HL-60/S4 (cell line): Measurements from ENCODE around the gene DAPK1.

ENCODE experiments used
- in situ Hi-C: fragments of 300-500 bp; cut with MboI; formaldehyde crosslinking; loops from 2 replicates; pipeline ENCODE4 v1.14.3; 2022; ENCODE audit warnings: low sequenced_read_pairs

DAPK1 gene

DNA sequence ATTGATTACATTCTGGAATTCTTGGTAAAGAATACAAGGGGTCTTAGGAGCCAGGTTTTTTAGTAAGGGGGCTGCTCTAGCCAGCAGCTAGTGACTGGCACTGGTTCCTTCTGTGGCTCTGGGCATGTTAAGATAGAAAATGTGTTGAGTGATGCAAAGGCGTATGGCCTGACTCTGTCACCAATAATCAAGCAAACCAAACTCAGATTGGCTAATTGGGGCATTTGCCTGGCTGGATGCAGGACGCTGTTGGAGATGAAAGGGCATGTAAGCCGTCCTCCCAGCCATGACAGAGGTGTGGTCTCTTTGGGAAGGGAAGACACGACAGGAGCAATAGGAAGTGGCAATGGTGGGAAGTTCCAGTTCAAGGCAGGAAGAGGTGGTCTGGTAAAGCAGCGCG is 140.6 kb downstream of the DAPK1 start:
- in situ Hi-C loops, result no loop called here

DNA sequence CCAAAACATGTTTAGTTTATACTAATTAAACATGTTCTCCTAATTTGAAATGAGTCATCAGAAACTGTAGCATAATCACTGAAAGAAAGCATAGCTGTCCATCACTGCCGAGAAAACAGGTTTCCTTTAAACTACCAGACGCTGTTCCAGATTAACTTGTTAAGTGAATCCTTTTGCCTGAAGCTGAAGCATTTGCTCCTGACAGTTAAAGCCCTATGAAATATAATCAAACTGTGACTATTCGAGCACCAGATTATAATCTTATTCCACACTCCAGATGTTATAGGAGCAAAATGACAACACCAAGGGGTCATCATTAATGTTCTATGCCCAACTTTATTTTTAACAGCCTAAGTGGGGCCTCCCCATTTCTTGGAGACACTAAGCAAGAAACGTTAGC is 142.3 kb downstream of the DAPK1 start:
- in situ Hi-C loops, result no loop called here

DNA sequence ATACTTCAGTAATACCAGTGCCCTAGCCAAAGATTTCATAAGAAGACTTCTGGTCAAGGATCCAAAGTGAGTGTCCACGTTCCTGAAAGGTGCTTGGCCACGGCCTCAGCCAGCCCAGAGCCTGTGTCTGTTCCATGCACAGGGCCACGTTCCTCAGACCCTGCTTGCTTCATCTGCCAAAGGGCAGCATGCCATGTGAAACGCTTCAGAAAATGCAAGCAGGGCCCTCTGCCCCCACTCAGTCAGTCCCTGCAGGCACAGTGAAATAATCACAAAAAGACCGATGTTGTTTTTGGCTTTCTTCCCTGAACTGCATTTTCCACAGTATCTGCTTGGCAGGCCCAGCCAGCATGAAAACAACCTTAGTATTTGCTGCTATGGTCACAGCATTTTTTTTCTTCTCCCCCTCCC is 142.7 kb downstream of the DAPK1 start:
- in situ Hi-C loops, result no loop called here

DNA sequence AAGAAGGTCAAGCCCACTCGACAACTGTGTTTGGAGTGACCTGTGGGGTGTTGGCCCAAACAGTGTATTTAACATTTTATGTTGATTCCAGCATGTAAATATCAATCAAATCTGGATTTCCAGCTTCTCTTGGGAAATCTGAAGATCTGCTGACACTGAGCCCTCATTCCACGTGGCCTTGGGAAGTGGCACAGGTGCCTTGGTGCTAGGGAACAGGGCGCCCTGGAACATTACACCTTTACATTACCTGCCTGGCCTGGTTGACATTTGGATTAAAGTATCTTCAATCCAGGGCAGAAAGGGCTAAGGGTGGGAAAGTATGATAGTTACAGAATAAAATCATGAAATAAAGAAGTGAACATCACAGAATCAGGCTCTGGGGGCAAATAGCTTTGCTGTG is 143.4 kb downstream of the DAPK1 start:
- in situ Hi-C loops, result no loop called here

DNA sequence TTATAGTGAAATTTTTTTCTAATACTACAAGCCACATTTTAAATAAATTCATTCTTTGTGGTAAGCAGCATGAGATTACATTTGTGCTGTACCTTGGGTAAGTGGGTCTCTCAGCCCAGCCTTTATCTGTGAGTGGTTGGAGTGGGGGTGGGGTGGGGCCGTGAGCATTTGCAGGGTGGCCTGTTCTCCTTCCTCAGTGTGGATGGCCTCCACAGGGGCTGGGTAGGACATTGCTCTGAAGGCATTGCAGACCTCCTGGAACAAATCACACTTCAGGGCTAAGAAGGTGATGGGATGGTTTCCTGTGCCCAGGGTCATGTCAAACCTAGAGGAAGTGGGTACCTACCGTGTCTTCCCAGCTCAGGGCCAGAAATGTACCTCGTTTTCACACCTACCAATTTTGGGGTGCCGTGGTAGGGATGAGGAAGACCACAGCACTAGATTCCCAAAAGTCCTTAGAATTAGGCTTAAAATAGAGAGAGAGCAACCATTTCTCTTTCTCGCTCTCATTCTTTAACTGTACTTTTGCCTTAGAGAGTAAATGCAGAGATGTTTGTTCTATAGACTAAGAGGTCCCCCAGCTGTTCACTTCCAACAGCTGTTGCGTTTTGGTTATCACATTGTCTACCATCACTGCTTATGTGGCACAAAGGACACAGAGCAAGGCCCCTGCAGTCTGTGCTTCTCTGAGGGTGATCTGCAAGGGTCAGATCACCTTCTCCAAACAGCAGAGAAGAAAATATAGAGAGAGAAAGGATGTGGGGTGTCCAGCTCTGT is 144.9 kb downstream of the DAPK1 start:
- in situ Hi-C loops, result no loop called here

DNA sequence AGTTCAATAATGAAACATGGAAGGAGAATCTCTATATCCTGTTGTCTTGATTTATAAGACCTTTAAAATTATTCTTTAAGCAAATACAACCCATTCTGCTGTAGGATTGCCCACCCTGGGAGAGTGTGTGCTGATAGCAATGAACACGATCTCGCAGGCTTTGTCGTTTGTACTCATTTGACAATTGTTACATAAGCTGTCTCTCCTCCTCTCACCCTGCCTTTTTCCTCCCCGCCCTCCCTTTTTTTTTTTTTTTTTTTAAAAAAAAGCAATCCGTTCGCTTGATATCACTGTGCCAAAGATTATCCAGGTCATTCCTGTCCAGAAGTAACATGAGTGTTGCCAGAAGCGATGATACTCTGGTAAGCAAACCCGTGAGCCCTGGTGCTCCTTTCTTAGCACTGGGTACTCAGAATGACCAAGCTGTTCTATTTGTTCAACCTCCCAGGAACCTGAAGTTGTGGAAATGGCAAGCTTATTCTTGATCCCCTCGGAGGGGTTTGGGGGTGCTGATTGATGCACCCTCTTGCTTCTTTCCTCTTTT is 145.5 kb downstream of the DAPK1 start:
- in situ Hi-C loops, result no loop called here

DNA sequence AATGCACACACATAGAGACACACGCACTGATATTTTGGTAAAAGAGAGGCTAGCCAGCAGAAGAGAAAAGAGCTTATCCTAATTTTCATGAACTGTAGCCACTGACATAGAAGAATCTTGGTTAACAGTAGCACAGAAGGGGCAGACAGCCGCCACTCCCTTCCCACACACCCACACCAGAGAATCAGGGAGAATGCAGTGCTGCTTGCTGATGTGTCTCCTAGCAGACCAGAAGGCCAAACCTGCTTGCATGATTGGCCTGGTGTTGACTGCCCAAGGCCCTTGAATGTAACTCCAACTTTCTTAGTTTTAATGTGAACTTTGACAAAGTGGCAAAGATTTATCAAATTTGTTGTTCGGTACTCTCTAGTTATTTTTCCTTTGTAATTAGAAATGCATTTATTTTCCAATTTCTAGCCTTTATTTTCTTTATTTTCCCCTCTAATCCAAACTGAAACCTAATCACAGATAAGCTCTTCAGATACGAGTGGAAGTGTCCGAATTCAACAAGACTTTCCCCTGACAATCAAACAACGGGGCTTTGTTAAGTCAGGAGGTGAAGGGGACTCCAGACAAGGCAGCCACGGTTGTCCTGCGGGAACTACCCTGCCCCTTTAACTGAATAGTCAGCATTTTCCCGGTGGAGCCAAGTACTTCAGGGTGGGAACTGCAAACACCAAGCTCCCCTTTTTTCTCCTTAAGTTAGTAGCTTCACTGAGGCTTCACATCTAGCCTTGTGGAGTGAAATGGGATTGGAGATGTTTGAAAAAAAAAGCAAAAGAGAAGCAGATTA is 146.3 kb downstream of the DAPK1 start:
- in situ Hi-C loops, result no loop called here

DNA sequence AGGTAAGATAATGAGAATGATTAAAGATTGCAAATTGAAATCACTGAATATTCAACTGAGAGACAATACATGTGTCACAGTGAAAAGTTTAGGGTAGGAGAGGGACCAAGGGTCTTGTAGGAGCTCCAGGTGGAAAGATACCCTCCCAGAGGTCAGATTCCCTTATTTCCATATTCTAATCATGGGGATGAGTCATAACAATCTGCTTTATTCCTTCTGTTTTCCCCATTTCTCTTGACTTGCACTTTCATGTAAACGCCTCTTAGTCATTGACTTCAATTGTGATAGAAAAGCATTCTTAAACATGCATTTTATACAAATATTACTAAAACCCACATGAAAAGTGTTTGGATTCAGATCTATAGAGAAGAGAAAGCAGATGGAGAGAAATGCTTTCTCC is 147.0 kb downstream of the DAPK1 start:
- in situ Hi-C loops, result no loop called here

DNA sequence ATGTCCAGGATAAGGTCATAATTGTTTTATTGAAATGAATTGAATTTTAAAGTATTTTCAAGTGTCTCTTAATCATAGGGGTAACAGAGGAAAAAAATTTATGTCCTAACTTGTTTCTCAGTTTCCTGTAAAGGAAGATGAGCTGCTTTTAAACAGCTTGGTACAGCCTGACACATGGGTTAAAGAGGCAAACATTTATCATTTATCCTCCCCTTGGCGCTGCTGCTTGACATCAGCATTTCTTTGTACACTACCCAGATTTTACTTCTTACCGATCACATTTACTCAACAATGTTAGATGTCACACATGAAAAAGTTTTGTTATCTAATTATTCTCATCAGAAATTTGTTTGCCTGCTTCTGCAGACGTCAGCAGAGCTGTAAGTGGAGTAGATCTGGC is 148.9 kb downstream of the DAPK1 start:
- in situ Hi-C loops, result no loop called here

DNA sequence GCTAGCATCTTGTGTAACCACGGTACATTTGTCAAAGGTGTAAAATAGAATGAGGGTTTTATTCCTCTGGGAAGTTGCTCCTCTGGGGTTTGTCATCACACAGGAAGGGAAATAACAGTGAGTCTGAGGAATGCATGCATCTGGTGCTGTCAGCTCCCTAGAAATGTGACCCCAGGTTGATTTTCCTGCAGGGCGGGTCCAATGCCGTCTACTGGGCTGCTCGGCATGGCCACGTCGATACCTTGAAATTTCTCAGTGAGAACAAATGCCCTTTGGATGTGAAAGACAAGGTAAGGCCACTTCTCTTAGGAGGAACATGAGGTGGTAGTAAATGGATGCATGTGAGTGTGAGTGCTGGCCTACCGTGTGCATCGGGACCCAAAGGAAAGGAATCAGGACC is 149.4 kb downstream of the DAPK1 start:
- in situ Hi-C loops, result no loop called here

DNA sequence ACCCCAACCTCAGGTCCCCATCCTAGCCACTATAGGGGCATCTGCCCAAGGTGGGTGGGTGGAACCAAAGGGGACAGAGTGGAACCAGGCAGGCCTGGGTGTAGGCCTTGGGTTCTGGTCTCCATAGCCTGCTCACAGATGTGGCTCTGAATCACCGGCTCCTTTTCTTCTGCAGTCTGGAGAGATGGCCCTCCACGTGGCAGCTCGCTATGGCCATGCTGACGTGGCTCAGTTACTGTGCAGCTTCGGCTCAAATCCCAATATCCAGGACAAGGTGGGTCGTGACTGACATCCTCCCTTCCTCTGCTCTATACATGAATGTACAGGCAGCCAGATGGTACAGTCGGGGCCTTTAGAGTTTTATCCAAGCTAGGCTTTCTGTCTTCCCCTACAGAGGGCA is 150.9 kb downstream of the DAPK1 start:
- in situ Hi-C loops, result no loop called here

DNA sequence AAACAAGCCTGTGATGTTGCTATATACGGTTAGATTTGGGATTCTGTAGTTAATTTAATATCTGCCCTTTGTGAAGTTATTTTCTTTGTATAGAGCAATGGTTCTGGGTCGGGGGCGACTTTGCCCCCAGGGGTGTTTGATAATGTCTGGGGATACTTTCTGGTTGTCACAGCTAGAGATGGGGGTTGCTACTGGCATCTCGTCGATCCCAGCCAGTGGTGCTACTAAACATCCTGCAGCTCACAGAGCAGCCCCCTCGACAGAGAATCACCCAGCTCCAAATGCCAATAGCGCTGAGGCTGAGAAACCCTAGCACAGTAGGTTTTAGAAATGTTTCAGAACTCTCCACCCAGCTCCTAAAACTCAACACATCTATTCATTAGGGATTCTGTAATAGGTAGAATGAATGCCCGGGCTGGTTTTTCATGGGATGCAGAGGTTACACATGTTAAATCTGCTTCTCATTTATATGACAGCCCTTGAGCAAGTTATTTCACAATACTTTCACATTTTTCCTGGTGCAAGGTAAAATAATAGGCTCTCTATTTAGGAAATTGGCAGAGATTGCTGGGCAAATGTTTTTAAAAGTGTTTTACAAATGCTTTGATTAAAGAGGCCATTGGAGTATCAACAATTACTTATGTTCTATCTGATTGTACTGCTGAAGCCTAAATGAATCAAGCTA is 153.1 kb downstream of the DAPK1 start:
- in situ Hi-C loops, result no loop called here

DNA sequence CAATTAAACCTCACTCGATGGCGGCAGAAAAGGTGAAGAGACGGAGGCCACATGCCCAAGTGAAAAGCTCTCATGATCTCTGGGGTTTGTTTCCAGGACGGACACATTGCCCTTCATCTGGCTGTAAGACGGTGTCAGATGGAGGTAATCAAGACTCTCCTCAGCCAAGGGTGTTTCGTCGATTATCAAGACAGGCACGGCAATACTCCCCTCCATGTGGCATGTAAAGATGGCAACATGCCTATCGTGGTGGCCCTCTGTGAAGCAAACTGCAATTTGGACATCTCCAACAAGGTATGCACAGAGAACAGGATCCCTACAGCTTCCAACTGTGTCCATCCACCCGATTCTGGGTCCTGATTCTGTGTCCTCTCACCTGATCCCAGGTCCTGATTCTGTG is 153.8 kb downstream of the DAPK1 start:
- in situ Hi-C loops, result no loop called here

DNA sequence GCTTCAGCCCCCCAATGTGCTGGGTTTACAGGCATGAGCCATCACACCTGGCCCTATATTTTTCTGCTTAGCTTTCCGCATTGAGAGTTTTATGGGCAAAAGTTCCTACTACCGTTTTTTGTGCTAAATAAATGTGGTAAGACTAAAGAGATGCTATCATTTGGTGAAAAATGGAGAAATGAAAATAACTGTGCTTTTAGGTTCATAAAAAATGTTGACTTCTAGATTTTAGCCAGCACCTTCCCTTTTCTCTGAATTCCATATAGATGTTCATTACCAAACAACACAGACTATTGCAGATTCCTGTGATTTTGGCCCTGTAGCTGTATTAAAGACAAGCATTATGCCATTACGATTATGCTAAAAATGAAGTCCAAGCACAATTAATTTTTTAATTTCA is 156.3 kb downstream of the DAPK1 start:
- in situ Hi-C loops, result no loop called here

DNA sequence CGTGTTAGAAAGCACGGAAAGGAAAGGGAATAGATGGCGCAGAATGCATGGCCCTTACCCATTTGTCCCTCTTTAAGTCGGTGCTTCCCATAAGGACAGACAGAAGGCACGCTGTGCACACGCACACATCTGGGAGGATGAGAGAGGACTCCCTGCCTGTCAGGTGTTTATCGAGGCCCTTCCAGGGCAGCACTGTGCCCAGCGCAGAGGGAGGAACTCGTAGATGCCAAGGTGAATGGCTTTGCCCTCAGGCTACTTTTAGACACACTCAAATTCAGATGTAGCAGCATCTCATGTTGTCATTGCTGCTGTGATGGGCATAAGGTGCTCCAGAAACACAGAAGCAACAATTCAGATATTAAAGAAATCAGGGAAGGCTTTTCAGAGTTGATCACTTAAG is 158.1 kb downstream of the DAPK1 start:
- in situ Hi-C loops, result no loop called here

DNA sequence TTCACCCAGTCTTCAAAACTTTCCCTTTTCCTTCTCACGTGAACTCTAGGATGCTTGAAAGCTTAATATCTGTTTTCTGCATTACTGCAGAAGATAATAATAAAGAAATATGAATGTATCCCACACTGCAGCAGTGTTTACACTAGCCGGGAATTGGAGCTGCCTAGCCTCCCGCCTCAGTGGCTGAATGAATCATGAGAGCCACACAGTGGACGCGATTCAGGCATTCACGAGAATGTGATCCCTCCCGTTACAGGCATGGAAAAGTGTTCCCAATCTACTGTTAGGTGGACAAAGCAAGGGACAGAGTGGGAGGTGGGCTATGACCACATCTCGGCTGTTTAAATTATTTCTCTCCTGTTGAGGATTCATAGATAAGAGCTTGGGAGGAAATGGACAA is 158.8 kb downstream of the DAPK1 start:
- in situ Hi-C loops, result no loop called here

DNA sequence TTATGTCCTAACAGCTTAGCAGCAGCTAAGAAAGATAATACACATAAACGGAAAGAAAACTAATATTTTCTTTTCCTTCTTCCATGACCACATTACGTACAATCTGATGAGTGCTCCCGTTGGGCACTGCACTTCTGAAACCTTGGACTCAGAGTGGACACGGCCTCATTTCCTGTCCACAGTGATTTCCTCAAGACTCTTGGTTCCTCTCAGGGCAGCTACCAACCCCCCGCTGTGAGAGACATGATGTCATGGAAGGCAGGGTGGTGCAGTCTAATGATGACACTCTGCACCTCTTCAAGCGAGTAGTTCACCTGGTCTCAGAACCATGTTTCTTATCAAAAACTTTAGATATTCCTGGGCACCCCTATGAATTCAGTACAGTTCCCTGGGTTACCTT is 159.5 kb downstream of the DAPK1 start:
- in situ Hi-C loops, result no loop called here

DNA sequence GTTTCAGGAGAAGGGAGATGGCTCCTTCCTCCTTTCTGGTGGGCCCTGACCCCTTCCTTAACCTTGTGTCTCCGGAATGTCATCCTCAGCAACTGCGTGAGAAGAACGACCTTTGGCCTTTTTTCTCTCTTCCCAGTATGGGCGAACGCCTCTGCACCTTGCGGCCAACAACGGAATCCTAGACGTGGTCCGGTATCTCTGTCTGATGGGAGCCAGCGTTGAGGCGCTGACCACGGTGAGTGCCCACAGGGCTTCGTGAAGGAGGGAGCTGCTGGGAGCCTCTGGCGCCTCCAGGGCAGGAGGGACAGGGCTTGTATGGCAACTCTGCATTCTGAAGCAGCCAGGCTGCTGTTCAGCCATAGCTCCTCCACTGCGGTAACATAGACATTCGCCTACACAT is 160.2 kb downstream of the DAPK1 start:
- in situ Hi-C loops, result no loop called here

DNA sequence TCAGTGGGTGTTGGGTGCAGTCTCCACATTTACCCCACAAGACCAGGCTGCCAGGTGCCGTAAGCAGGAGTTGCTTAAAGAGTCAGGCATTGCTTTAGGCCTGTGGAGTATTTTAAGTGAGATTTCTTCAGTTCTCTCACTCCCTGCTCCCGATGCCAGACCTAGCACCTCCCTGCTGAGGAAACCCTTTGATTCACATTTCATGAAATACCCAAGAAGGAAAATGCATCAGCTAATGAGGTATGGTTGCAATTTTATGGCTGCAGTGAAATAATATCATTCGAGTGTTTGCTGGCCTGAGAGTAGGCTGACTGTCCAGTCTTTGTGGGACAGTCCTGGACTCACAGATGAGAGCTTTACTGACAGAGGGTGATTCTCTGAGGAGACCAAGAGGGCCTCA is 160.8 kb downstream of the DAPK1 start:
- in situ Hi-C loops, result no loop called here

DNA sequence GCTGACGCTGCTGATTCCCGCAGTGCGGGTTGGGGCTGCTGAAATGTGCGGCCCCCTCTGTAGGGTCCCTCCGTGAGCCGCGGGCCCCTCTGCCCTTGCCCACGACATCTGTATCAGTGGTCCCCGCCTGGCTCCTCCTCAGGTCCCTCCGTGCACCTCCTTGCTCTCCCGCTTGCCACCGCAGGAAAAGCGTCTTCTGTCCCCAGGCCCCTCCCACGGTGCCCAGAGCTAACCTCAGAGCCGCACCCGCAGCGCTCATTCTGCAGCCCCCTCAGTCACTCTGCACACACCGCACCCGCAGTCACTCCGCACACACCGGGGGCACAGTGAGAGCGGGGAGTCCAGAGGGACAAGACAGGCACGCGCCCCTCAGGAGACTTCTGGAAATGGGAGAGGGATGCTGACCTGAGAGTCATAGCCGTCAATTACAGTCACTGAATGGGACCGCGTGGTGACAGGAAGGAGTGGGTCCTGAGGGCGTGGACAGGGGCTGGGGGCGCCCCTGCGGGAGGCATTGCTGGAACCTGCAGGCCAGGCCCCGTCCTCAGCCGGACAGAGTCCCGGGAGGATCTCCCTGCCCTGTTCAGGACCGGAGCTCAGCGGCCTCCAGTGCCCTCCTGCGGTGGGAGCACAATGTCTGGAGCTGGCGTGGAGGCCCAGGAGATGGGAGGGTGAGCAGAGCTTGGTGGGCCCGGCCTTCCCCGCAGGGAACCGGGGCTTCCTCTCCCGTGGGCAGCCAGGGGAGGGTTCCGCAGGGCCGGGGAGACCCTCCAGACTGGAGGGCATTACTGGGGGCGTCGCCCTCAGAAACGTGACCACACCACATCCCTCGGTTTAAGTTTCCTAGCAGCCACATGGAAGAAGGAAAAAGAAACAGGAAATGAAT is 162.1 kb downstream of the DAPK1 start:
- in situ Hi-C loops, result no loop called here

DNA sequence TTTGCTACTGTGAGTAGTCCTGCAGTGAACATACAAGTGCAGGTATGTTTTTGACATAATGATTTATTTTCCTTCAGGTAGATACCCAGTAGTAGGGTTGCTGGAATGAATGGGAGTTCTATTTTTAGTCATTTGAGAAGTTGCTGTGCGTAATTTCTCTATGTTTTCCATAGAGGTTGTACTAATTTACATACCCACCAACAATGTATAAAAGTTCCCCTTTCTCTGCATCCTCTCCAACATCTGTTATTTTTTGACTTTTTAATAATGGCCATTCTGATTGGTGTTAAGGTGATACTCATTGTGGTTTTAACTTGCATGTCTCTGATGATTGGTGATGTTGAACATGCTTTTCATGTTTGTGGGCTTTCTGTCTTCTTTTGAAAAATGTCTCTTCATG is 163.6 kb downstream of the DAPK1 start:
- in situ Hi-C loops, result no loop called here
